Panc1 (cell line): ENCODE data around the gene ATF2. TPM values are rescaled to one million over a fixed set of nuclear protein-coding genes. Genes with fewer than 3 reads are reported as not detected.

Experiments
- ATAC-seq: fragments of 200-7000 bp; cut with Tn5 transposase; 2 replicates; pipeline ENCODE4 v1.9.1; 2020; ENCODE audit warnings: mild to moderate bottlenecking, moderate library complexity
- BruUV-seq: library from RNA; stranded (reverse); fragments of 400-500 nt; replicated peaks from 2 replicates; lab custom pipeline; 2021; lab: Mats Ljungman, UMichigan
- CTCF ChIA-PET: fragments of 300-600 bp; sonication (Branson Sonifier 250); formaldehyde crosslinking; loops from one replicate; lab custom pipeline; 2022; ENCODE audit warnings: antibody characterized with exemption; lab: Charles Lee
- POLR2A ChIA-PET: fragments of 300-600 bp; sonication (Branson Sonifier 250); formaldehyde crosslinking; loops from one replicate; lab custom pipeline; 2022; ENCODE audit warnings: antibody characterized with exemption; lab: Charles Lee
- DNase-seq: peaks from one replicate; pipeline ENCODE4 v3.0.0-alpha.2; 2010; ENCODE audit warnings: low read depth, low spot score
- H3K27ac ChIP-seq: 2 replicates; pipeline ENCODE4 v1.5.1; 2011; ENCODE audit warnings: mild to moderate bottlenecking, low read length, inconsistent platforms
- H3K27me3 ChIP-seq: fragments of 200-500 bp; sonication (Bioruptor generic); 2 replicates; pipeline ENCODE4 v1.6.0; 2014; ENCODE audit warnings: low read length, inconsistent platforms; ENCODE audit not compliant: control insufficient read depth, insufficient read depth
- H3K36me3 ChIP-seq: fragments of 200-500 bp; sonication (Bioruptor generic); 2 replicates; pipeline ENCODE4 v1.5.1; 2014; ENCODE audit warnings: inconsistent platforms, mild to moderate bottlenecking, low read length, moderate library complexity; ENCODE audit not compliant: control insufficient read depth, insufficient read depth
- H3K4me1 ChIP-seq: 2 replicates; pipeline ENCODE4 v1.5.1; 2011; ENCODE audit warnings: inconsistent platforms, mild to moderate bottlenecking, low read length, moderate library complexity; ENCODE audit not compliant: control insufficient read depth, insufficient read depth
- H3K4me3 ChIP-seq, 2 experiments: 2 replicates each; pipeline ENCODE4 v1.5.1; 2011 to 2012; ENCODE audit warnings: low read depth in 2 of 2, low read length in 2 of 2, mild to moderate bottlenecking in 2 of 2, inconsistent platforms in 1 of 2, moderate library complexity in 1 of 2
- H3K9me3 ChIP-seq: fragments of 200-500 bp; sonication (Bioruptor generic); 2 replicates; pipeline ENCODE4 v1.5.1; 2014; ENCODE audit warnings: low read depth, mild to moderate bottlenecking, inconsistent platforms, low read length, moderate library complexity; ENCODE audit not compliant: control insufficient read depth, insufficient read depth
- CTCF ChIP-seq: fragments of 450-650 bp; IDR thresholded peaks from 2 replicates; pipeline ENCODE4 v1.5.1; 2017; ENCODE audit warnings: mild to moderate bottlenecking
- POLR2AphosphoS5 ChIP-seq: IDR thresholded peaks from 2 replicates; pipeline ENCODE4 v1.6.1; 2012; ENCODE audit warnings: mild to moderate bottlenecking, low read depth, low read length, moderate library complexity
- REST ChIP-seq, 2 experiments: IDR thresholded peaks; 2 replicates each; pipeline ENCODE4 v1.6.1; 2011 to 2012; ENCODE audit warnings: low read depth in 2 of 2, control low read depth in 1 of 2, low read length in 1 of 2, mild to moderate bottlenecking in 1 of 2, moderate library complexity in 1 of 2; ENCODE audit not compliant: insufficient read depth in 1 of 2
- SIN3A ChIP-seq: IDR thresholded peaks from 2 replicates; pipeline ENCODE4 v1.6.1; 2012; ENCODE audit warnings: low read depth, mild to moderate bottlenecking, low read length, moderate library complexity, borderline replicate concordance; ENCODE audit not compliant: insufficient read depth
- TCF7L2 ChIP-seq: IDR thresholded peaks from 2 replicates; pipeline ENCODE4 v1.6.1; 2011; ENCODE audit warnings: mild to moderate bottlenecking, low read depth, low read length, inconsistent platforms
- in situ Hi-C: cut with HindIII; loops from 2 replicates; pipeline ENCODE4 v1.10.0; 2016; ENCODE audit warnings: low sequenced_read_pairs, low pct_unique_long_range_greater_than_20kb
- intact Hi-C: fragments of 100-400 bp; cut with micrococcal nuclease; formaldehyde crosslinking; loops from one replicate; pipeline ENCODE4 v1.10.0; 2022; ENCODE audit not compliant: unreplicated experiment
- total RNA-seq: library from RNA; stranded (reverse); gene quantifications from one replicate; pipeline ENCODE4 v1.2.1, GENCODE V29; 2021; ENCODE audit not compliant: unreplicated experiment

The ATF2 gene
- total RNA-seq, 1 experiment from 2014 or later = 61.8 TPM

- no peaks in the 10 kb centered on the region for H3K9me3 ChIP-seq
- no peaks in the 10 kb centered on the region for H3K27me3 ChIP-seq
- DNase-seq (no peak), ATAC-seq (no peak)
- H3K36me3 ChIP-seq = peaks cover 31% of the 10 kb centered on the region
- intact Hi-C loops (no loop called here), in situ Hi-C loops (no loop called here)
- no peak overlapping the region for H3K4me3 ChIP-seq
- TF ChIP-seq SIN3A (no peak), CTCF (no peak), TCF7L2 (no peak), REST (IDR thresholded peaks at IDR 0.05; ENCODE audit: insufficient read depth in 1 of 2, low read depth in 2 of 2, low read length in 1 of 2) (no peak), POLR2AphosphoS5 (no peak)
- CTCF ChIA-PET = no interaction called here
- POLR2A ChIA-PET = interaction anchor here (0.6 kb wide), 1 partner anchor 69 kb away, joined by 3 read pairs; no protein-coding TSS in a partner anchor
- no TSS peak for BruUV-seq
- H3K4me1 ChIP-seq = no peaks in the 10 kb centered on the region; the same call in 1 of the 2 replicates
- no peak overlapping the region for H3K27ac ChIP-seq
These were observed 60.9 kb downstream of the ATF2 start for GRCh38 chr2:175107146-175107545.

- Histone ChIP-seq H3K36me3 (peaks cover 22% of the 10 kb centered on the region; the same call in 1 of the 2 replicates), H3K27ac (no peak overlapping the region), H3K9me3 (no peaks in the 10 kb centered on the region), H3K27me3 (no peaks in the 10 kb centered on the region), H3K4me1 (no peaks in the 10 kb centered on the region), H3K4me3 (no peak overlapping the region)
- ChIA-PET POLR2A (no interaction called here), CTCF (no interaction called here)
- TF ChIP-seq REST (IDR thresholded peaks at IDR 0.05; ENCODE audit: insufficient read depth in 1 of 2, low read depth in 2 of 2, low read length in 1 of 2) (no peak), CTCF (no peak), SIN3A (no peak), TCF7L2 (no peak), POLR2AphosphoS5 (no peak)
- BruUV-seq = no TSS peak
- intact Hi-C loops = no loop called here
- DNase-seq = no peak
- in situ Hi-C loops = no loop called here
- no peak for ATAC-seq
These were observed 64.8 kb downstream of the ATF2 start for GRCh38 chr2:175103191-175103590.
